HT-29 (cell line): ENCODE measurements around the gene PCDHGC5. TPM values are rescaled to one million over a fixed set of nuclear protein-coding genes. Genes with fewer than 3 reads are reported as not detected.

Experiments used
- DNase-seq: peaks from one replicate; pipeline ENCODE4 v3.0.0-alpha.2; 2015; ENCODE audit warnings: low spot score
- total RNA-seq: library from RNA; depleted of rRNA; stranded (reverse); fragments of >200 nt; shearing (Covaris generic); gene quantifications from 2 replicates; pipeline ENCODE4 v1.2.3, GENCODE V29; 2014; rRNA removed

The PCDHGC5 gene
- 0.61 TPM in 1 of 2 replicates, not detected in the other for total RNA-seq

DNA sequence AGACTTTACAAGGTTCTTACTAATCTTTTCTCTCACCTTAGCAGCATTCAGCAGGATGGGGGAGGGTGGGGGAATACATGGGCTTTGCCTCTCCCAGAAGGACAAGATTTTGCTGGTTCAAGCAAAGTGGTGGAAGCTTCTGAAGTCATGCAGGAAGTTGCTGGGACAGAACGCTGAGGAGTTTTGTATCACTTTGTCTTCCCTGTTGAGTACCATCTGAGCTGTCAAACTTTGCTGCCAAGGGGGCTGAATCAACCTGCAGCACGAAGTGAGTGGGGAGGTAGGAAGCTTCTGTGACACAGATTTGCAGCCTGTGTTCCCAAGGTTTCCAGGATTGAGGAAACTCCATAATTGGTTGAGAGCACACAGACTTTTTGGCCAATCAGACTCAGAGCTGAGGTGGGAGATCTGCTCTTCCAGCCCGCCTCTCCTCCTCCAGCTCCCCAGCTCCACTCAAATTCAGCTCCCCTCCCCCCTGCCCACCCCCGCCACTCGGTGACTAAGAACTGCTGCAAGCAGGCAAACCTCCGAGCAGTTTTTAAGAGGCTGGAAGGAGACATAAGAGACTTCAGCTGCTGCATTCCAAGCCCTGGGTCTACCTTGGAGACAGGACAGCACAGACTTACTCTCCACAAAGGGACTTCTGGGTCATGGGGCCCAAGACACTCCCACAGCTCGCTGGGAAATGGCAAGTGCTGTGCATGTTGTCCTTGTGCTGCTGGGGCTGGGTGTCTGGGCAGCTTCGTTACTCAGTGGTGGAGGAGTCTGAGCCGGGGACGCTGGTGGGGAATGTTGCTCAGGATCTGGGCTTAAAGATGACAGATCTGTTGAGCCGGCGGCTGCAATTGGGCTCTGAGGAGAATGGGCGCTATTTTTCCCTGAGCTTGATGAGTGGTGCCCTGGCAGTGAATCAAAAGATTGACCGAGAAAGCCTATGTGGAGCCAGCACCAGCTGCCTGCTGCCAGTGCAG, at the start of gene PCDHGC5:
TSS of gene PCDHGC5 (plus strand) at position 491 of the 971 bp plus-strand sequence. CDS start at position 651, 160 bp downstream.
- no peak for DNase-seq

DNA sequence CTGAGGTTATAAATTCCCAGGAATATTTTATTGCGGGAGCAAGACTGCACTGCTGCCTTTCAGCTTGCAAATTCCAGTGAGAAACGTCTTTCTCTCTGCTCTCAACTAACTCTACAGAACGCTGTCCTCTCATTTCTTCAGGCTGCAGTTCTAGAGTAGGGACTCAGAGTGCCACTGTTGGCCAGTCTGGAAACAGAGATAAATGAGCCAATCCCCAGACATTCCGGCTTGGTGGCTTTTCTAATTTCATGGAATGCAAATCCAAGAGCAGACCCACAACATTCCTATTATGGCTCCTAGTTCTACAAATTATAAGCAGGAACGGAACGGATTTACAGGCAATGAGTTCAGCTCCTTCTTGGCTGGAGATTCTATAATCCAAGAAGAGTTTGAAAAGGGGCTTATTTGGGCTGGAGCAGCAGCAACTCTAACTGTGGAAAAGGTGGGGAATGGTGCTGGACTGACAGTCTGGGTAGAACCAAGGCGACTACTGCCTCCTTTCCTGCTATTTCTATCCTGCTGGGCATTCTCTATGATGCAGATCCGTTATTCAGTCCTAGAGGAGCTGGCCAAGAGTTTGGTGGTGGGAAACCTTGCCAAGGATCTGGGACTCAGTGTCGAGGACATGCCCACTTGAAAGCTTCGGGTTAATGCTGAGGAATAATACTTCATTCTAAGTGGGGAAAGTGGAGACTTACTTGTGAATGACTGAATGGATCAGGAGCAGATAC, 49.3 kb upstream of the PCDHGC5 start:
- DNase-seq = no peak

DNA sequence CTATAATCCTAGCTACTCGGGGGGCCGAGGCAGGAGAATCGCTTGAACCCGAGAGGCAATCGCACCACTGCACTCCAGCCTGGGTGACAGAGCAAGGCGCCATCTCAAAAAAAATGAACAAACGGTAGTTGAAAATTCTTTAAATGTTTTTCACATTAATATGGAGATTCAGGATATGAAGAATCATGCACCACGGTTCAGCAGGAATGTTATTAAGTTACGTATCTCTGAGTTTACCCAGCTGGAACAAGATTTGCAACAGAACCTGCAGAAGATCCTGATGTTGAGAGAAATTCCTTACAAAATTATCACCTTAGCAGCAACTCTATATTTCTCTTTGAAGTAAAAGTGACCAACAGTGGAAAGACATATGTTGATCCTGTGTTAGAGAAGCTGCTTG, 48.5 kb upstream of the PCDHGC5 start:
- DNase-seq = no peak

DNA sequence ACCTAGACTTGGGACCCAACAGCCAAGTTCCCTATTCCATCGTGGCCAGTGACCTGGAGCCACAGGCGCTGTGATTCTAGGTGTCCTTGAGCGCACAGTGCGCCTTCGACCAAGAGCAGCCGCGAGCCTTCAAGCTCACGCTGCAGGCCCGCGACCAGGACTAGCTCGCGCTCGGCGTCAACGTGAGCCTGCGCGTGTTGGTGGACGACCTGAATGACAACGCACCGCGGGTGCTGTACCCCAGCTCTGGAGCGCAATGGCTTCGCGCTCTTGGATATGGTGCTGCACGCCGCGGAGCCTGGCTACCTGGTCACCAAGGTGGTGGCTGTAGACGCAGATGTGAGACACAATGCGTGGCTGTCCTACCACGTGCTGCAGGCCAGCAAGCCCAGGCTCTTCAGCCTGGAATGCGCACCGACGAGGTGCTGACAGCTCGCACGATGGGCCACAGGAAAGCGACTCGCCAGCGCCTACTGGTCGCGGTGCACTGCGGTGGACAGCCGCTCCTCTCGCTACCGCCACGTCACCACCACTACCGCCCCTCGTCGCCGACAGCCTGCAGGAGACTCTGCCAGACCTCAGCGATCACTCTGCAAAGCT, 47.2 kb upstream of the PCDHGC5 start:
- no peak for DNase-seq

DNA sequence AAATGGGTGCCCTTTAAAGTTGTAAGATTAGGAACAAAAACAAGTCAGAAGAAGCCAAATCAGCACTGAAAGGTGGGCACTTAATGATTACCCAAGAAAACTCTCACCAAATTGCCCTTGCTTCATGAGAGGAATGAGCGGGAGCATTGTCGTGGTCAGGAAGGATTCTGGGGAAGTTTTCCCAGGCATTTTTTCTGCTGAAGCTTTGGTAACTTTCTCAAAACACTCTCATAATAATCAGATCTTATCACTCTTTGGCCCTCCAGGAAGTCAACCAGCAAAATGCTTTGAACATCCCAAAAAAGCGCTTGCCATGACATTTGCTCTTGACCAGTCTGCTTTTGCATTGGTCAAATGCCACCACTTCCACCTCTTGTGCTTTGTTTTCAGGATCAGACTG, 23.5 kb upstream of the PCDHGC5 start:
- DNase-seq = no peak

DNA sequence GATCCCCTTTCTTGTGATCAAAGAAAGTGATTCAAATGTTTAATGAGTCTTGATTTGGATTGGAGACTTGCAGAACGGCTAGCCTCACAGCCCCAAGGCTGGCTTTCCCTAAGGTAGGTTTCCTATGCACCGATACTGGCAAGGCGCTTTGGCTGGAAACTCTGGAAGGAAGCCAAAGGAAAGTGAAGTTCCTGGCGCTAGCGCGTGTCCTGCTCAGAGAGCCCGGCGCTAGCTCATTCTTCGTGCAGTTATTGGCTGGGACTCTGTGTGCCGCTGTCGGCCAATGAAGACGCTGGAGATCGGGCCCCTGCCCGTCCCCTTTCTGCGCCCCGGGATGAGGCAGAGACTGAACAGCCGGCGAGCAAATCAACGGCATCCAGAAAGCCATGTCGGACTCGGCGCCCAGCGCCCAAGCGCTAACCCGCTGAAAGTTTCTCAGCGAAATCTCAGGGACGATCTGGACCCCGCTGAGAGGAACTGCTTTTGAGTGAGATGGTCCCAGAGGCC, 13.2 kb upstream of the PCDHGC5 start, which contains the start of gene PCDHGC3:
TSS of gene PCDHGC3 (plus strand) at position 342 of the 507 bp plus-strand sequence. CDS start at position 493, 151 bp downstream.
- peak; percentile 81 for DNase-seq

DNA sequence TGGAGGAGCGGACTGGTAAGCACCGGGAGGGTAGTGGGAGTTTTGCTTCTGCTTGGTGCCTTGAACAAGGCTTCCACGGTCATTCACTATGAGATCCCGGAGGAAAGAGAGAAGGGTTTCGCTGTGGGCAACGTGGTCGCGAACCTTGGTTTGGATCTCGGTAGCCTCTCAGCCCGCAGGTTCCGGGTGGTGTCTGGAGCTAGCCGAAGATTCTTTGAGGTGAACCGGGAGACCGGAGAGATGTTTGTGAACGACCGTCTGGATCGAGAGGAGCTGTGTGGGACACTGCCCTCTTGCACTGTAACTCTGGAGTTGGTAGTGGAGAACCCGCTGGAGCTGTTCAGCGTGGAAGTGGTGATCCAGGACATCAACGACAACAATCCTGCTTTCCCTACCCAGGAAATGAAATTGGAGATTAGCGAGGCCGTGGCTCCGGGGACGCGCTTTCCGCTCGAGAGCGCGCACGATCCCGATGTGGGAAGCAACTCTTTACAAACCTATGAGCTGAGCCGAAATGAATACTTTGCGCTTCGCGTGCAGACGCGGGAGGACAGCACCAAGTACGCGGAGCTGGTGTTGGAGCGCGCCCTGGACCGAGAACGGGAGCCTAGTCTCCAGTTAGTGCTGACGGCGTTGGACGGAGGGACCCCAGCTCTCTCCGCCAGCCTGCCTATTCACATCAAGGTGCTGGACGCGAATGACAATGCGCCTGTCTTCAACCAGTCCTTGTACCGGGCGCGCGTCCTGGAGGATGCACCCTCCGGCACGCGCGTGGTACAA, 12.6 kb upstream of the PCDHGC5 start:
- DNase-seq = no peak

DNA sequence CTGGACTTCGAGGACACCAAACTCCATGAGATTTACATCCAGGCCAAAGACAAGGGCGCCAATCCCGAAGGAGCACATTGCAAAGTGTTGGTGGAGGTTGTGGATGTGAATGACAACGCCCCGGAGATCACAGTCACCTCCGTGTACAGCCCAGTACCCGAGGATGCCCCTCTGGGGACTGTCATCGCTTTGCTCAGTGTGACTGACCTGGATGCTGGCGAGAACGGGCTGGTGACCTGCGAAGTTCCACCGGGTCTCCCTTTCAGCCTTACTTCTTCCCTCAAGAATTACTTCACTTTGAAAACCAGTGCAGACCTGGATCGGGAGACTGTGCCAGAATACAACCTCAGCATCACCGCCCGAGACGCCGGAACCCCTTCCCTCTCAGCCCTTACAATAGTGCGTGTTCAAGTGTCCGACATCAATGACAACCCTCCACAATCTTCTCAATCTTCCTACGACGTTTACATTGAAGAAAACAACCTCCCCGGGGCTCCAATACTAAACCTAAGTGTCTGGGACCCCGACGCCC, 11.8 kb upstream of the PCDHGC5 start:
- no peak for DNase-seq

DNA sequence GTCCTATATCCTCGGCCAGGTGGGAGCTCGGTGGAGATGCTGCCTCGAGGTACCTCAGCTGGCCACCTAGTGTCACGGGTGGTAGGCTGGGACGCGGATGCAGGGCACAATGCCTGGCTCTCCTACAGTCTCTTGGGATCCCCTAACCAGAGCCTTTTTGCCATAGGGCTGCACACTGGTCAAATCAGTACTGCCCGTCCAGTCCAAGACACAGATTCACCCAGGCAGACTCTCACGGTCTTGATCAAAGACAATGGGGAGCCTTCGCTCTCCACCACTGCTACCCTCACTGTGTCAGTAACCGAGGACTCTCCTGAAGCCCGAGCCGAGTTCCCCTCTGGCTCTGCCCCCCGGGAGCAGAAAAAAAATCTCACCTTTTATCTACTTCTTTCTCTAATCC, 11.1 kb upstream of the PCDHGC5 start:
- DNase-seq = no peak

DNA sequence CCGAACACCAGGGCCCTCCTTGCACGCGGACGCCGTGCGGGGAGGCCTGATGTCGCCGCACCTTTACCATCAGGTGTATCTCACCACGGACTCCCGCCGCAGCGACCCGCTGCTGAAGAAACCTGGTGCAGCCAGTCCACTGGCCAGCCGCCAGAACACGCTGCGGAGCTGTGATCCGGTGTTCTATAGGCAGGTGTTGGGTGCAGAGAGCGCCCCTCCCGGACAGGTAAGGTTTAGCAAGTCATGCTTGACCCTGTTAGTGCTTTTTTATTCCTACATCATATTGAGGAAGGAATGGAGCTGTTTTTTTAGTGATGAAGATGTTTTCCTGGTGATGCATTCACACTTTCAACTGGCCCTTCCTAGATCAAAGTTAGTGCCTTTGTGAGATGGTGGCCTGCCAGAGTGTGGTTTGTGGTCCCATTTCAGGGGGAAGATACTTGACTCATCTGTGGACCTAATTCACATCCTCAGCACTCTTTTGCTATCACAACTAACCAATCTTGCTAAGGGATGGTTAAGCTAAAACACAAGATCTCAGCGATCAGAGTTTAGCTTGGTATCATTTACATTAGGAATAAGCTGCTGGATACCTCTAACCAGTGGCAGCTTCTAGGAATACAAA, 10.4 kb upstream of the PCDHGC5 start:
- peak; percentile 44 for DNase-seq

DNA sequence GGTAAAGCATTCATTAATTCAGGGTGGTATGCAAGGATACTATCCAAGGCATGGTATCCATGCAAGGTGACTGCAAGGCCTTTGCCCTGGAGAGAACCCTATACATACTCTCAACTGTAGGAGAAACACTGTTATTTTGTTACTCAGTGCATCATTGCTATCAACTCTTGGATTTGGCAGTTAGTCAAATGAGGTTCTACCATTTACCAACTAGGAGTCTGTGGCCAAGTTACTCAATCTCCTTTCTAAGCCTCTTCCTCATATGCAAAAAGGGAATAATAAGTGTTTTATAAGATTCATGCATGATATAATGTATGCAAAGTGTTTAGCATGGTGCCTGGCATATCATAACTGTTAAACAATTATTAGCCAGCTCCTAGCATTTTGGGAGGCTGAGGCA, 9.1 kb upstream of the PCDHGC5 start:
- no peak for DNase-seq

DNA sequence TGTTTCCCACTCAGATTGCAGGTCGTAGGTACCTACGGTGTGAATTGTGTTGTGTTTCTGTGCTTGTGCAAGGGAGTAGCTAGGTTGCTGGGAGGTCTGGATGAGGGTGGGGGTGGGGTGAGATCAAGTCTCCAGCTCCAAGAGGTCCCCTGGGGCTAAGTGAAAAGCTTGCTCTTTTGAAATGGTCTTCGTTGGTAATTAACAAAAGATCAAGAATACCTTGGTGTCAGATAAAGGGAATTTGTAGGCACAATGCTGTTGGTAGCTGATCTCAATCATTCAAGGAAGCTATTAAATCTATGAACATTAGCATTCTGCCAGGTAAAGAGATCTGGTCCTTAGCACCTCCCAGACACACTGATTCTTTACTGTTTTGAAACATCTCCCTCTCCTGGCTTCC, 5.0 kb upstream of the PCDHGC5 start:
- DNase-seq = no peak

DNA sequence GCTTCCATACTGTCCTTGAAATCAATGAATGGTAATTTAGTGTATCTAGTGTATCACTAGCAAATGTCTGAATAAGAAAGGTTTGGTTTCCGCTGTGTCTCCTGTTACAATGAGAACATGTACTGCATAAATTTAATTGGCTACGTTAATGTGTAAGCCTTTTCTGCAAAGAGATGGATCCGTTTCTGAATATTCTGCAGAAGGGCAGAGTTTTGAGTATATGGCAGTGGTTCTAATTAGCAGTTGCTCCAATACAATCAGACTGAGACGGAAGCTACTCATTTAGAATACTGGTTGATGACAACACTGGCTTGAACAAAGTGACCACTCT, 4.6 kb upstream of the PCDHGC5 start:
- no peak for DNase-seq

DNA sequence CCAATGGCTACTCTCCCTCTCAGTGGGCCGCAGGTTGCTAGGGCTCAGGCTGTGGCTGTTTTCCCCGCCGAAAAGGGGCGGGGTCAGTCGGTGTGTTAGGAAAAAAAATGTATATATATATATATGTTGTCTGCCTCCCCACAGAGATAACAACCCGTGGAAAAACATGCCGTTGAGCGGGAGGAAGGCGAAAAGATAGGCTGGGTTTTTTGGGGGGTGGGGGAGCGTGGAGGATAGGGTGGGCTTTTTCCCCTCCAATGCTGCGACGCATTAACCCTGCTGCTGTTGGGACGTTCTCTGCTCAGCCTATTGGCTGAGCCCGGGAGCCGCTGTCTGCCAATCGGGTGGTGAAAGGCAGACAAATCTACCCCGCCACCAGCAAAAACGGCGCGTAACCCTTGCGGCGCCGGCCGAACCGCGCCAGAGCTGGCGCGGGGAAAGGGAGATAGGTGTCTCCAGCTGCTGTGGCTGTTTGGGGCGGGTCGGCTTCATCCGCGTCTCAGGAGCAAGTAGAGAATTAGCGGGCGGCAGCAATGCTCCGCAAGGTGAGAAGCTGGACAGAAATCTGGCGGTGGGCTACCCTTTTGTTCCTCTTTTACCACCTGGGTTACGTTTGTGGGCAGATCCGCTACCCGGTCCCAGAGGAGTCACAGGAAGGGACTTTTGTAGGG, 4.1 kb upstream of the PCDHGC5 start, which contains the start of gene PCDHGC4:
TSS of gene PCDHGC4 (plus strand) at position 390 of the 671 bp plus-strand sequence. CDS start at position 534, 144 bp downstream.
- no peak for DNase-seq

DNA sequence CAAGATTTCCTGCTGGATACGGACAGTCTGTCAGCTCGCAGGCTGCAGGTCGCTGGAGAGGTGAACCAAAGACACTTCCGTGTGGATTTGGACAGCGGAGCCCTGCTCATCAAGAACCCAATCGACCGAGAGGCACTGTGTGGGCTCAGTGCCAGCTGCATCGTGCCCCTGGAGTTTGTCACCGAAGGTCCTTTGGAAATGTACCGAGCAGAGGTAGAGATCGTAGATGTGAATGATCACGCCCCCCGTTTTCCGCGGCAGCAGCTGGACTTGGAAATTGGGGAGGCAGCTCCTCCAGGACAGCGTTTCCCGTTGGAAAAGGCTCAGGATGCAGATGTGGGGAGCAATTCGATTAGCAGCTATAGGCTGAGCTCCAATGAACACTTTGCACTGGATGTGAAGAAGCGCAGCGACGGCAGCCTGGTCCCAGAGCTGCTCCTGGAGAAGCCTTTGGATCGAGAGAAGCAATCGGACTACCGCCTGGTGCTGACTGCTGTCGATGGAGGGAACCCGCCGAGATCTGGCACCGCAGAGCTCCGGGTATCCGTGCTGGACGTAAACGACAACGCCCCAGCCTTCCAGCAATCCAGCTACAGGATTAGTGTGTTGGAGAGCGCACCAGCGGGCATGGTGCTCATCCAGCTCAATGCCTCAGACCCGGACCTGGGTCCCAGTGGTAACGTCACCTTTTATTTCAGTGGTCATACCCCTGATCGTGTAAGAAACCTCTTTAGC, 3.4 kb upstream of the PCDHGC5 start:
- no peak for DNase-seq

DNA sequence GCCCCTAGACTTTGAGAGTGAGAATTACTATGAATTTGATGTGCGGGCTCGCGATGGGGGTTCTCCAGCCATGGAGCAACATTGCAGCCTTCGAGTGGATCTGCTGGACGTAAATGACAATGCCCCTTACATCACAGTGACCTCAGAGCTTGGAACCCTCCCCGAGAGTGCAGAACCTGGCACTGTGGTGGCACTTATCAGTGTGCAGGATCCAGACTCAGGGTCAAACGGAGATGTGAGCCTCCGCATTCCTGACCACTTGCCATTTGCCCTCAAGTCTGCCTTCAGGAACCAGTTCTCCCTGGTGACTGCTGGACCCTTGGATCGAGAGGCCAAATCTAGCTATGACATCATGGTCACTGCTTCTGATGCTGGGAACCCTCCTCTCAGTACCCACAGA, 2.8 kb upstream of the PCDHGC5 start:
- no peak for DNase-seq

DNA sequence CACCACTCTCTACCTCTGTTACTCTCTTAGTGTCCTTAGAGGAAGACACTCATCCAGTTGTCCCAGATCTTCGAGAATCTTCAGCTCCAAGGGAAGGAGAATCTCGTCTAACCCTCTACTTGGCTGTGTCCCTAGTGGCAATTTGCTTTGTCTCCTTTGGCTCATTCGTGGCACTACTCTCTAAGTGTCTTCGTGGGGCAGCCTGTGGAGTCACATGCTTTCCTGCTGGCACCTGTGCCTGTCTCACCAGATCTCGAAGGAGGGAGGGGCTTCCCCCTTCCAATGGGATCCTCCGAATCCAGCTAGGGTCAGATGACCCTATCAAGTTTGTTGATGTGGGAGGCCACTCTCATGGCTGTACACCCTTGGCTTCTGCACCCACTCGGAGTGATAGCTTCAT, 1.8 kb upstream of the PCDHGC5 start:
- no peak for DNase-seq

DNA sequence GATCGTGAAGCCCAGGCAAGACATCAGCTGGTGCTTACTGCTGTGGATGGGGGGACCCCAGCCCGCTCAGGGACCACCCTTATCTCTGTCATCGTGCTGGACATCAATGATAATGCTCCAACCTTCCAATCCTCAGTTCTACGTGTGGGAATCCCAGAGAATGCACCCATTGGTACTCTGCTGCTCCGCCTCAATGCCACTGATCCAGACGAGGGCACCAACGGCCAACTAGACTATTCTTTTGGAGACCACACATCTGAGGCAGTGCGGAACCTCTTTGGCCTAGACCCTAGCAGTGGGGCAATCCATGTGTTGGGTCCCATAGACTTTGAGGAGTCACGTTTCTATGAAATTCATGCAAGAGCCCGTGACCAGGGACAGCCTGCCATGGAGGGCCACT, 960 bp downstream of the PCDHGC5 start:
- DNase-seq = no peak

DNA sequence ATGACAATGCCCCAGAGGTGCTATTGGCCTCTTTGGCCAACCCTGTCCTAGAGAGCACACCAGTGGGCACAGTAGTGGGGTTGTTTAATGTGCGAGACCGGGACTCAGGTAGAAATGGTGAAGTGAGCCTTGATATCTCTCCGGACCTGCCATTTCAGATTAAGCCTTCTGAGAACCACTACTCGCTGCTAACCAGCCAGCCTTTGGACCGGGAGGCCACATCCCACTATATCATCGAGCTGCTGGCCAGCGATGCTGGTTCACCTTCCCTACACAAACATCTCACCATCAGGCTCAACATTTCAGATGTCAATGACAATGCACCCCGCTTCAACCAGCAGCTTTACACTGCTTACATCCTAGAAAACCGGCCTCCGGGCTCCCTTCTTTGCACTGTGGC, 1.4 kb downstream of the PCDHGC5 start:
- DNase-seq = no peak
